Hippocampal formation (tissue), 2 donors: ENCODE data around the gene TYRP1.
A peak's percentile ranks its signal among the peaks of the same experiment; 100 is the strongest.

Source experiments
- DNase-seq, 2 donors: peaks; one replicate each; lab custom pipeline; 2025; lab: John Stamatoyannopoulos, UW

Gene TYRP1

GRCh38 chr9:12696931-12697622 is 3.9 kb downstream of the TYRP1 start:
- no peak for DNase-seq

GRCh38 chr9:12697719-12698118 is 4.5 kb downstream of the TYRP1 start:
- no peak for DNase-seq

- DNase-seq = no peak
These were observed 5.1 kb downstream of the TYRP1 start for GRCh38 chr9:12698266-12698665.

- DNase-seq = no peak
These were observed 5.8 kb downstream of the TYRP1 start for GRCh38 chr9:12698986-12699385.

GRCh38 chr9:12699529-12699928 is 6.3 kb downstream of the TYRP1 start:
- DNase-seq = no peak

- no peak for DNase-seq
These were observed 7.9 kb downstream of the TYRP1 start for GRCh38 chr9:12701126-12701525.

GRCh38 chr9:12702160-12702758 is 9.1 kb downstream of the TYRP1 start:
- peak in 1 of 2 donors; percentile 12 for DNase-seq

- no peak for DNase-seq
These were observed 10.8 kb downstream of the TYRP1 start for GRCh38 chr9:12703996-12704395.

- no peak for DNase-seq
These were observed 12.7 kb downstream of the TYRP1 start for GRCh38 chr9:12705738-12706391.

GRCh38 chr9:12708562-12709298 is 15.5 kb downstream of the TYRP1 start:
- no peak for DNase-seq

- no peak for DNase-seq
These were observed 19.3 kb downstream of the TYRP1 start for GRCh38 chr9:12712532-12712931.

GRCh38 chr9:12715268-12715667 is 22.1 kb downstream of the TYRP1 start:
- no peak for DNase-seq

GRCh38 chr9:12716823-12717600 is 23.8 kb downstream of the TYRP1 start:
- DNase-seq = peak in 1 of 2 donors; percentile 3

GRCh38 chr9:12717907-12718306 is 24.7 kb downstream of the TYRP1 start:
- no peak for DNase-seq

- DNase-seq = peak; percentile 7 to 48
These were observed 25.4 kb downstream of the TYRP1 start for GRCh38 chr9:12718482-12719026.

GRCh38 chr9:12719431-12719830 is 26.2 kb downstream of the TYRP1 start:
- peak in 1 of 2 donors; percentile 57 for DNase-seq

- no peak for DNase-seq
These were observed 27.4 kb downstream of the TYRP1 start for GRCh38 chr9:12720551-12720950.

- DNase-seq = no peak
These were observed 28.9 kb downstream of the TYRP1 start for GRCh38 chr9:12722131-12722530.

- peak in 1 of 2 donors; percentile 54 for DNase-seq
These were observed 30.3 kb downstream of the TYRP1 start for GRCh38 chr9:12723409-12724028.

- DNase-seq = no peak
These were observed 33.6 kb downstream of the TYRP1 start for GRCh38 chr9:12726795-12727194.

GRCh38 chr9:12730198-12730597 is 37.0 kb downstream of the TYRP1 start:
- no peak for DNase-seq
